Sigmoid colon (tissue), 4 donors: ENCODE data around the gene TACSTD2.

Experiments
- EP300 ChIP-seq, 4 donors: sonication (generic); formaldehyde crosslinking; IDR thresholded peaks; one replicate each; pipeline ENCODE4 v1.6.1; 2017; ENCODE audit warnings: antibody characterized with exemption in 4 of 4
- POLR2A ChIP-seq, 2 donors: fragments of 450-650 bp; IDR thresholded peaks; one replicate each; pipeline ENCODE4 v1.6.1; 2016; ENCODE audit warnings: antibody characterized with exemption in 2 of 2, mild to moderate bottlenecking in 2 of 2, moderate library complexity in 2 of 2
- POLR2AphosphoS5 ChIP-seq, 4 donors: sonication (generic); formaldehyde crosslinking; IDR thresholded peaks; one replicate each; pipeline ENCODE4 v1.6.1; 2017; ENCODE audit warnings: antibody characterized with exemption in 4 of 4
- TF ChIP-seq, protein P1 (sequence below), 4 experiments: fragments of 450-650 bp in 3 of 4; fragments of 200-600 bp in 1 of 4; IDR thresholded peaks; one replicate each; pipeline ENCODE4 v1.5.1; 2016 to 2019; ENCODE audit warnings: antibody characterized with exemption in 4 of 4, mild to moderate bottlenecking in 3 of 4, moderate library complexity in 2 of 4

DNA sequence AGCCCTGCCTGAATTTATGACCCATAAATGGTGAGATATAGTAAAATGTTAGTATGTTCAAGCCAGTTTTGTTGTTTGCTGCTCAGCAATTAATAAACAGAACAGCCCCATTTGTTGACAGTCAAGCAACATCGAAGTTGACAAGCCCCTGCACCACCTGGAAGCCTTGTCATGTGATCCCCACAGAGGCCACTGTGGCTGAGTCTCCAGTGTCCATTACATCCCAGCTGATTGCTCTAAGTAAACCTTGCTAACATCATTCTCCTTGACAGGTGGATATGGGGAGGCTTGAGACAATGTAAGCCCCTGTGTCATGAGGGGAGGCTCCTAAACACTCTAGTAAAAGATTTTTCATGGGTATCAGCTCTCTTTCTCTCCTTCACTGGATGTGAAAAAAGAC, 17.5 kb upstream of the TACSTD2 start:
- TF ChIP-seq, protein P1, sequence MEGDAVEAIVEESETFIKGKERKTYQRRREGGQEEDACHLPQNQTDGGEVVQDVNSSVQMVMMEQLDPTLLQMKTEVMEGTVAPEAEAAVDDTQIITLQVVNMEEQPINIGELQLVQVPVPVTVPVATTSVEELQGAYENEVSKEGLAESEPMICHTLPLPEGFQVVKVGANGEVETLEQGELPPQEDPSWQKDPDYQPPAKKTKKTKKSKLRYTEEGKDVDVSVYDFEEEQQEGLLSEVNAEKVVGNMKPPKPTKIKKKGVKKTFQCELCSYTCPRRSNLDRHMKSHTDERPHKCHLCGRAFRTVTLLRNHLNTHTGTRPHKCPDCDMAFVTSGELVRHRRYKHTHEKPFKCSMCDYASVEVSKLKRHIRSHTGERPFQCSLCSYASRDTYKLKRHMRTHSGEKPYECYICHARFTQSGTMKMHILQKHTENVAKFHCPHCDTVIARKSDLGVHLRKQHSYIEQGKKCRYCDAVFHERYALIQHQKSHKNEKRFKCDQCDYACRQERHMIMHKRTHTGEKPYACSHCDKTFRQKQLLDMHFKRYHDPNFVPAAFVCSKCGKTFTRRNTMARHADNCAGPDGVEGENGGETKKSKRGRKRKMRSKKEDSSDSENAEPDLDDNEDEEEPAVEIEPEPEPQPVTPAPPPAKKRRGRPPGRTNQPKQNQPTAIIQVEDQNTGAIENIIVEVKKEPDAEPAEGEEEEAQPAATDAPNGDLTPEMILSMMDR (IDR thresholded peaks at IDR 0.05), result no peak
- no peak for TF ChIP-seq POLR2AphosphoS5 (IDR thresholded peaks at IDR 0.05)
- no peak for TF ChIP-seq POLR2A (IDR thresholded peaks at IDR 0.05)
- no peak for TF ChIP-seq EP300 (IDR thresholded peaks at IDR 0.05)
